ENCODE measurements around the gene CELF2. TPM values are rescaled to one million over a fixed set of nuclear protein-coding genes. Genes with fewer than 3 reads are reported as not detected.

The CELF2 gene
- total and polyA plus RNA-seq, 12 donors = 13.0 to 90.9 (median 80.9) TPM

- Histone ChIP-seq H3K27me3 (no peaks in the 10 kb centered on the region), H3K4me3 (peak overlapping the region in 1 of 10 donors; percentile 75), H3K9me3 (no peaks in the 10 kb centered on the region), H3K4me1 (peaks cover 0 to 88% (median 34%) of the 10 kb centered on the region in 9 donors), H3K36me3 (peaks cover 0 to 9% (median 0%) of the 10 kb centered on the region in 9 donors), H3K27ac (peak overlapping the region in 4 of 10 donors; percentile 5 to 97 (median 35))
- TF ChIP-seq, protein P1, sequence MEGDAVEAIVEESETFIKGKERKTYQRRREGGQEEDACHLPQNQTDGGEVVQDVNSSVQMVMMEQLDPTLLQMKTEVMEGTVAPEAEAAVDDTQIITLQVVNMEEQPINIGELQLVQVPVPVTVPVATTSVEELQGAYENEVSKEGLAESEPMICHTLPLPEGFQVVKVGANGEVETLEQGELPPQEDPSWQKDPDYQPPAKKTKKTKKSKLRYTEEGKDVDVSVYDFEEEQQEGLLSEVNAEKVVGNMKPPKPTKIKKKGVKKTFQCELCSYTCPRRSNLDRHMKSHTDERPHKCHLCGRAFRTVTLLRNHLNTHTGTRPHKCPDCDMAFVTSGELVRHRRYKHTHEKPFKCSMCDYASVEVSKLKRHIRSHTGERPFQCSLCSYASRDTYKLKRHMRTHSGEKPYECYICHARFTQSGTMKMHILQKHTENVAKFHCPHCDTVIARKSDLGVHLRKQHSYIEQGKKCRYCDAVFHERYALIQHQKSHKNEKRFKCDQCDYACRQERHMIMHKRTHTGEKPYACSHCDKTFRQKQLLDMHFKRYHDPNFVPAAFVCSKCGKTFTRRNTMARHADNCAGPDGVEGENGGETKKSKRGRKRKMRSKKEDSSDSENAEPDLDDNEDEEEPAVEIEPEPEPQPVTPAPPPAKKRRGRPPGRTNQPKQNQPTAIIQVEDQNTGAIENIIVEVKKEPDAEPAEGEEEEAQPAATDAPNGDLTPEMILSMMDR (IDR thresholded peaks at IDR 0.05) = no peak
- no peak for ATAC-seq
- 88 to 94% methylated on average over 2 of the region's 2 CpGs for WGBS, 2 donors
- intact Hi-C loops (cut with DNase I) = loop anchor here in 4 of 10 donors (5.0 to 10.0 kb wide), 8 partner anchors 53 to 145 kb away; no protein-coding TSS in a partner anchor
- DNase-seq = no peak
Measured at GRCh38 chr10:11169976-11170375, 152.3 kb downstream of the CELF2 start.

DNA sequence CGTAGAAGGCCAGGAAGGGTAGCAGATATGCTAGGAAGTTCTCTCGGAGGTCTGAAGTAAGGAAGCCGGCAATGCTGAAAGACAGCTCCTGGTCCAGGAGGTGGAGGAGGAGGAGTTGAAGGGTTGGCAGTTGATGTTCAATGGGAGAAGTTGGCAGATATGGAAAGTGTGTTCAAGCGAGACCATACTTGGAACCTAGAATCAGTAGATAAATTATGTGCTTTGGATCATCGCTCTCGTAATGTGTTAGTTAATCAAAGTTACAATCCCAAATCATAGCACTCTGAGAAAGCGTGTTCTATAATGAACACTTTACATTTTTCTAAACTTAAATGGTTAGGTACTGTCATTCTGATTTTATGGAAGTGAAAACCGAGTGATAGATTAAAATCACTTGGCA, 152.9 kb downstream of the CELF2 start:
- Histone ChIP-seq H3K27me3 (no peaks in the 10 kb centered on the region), H3K9me3 (no peaks in the 10 kb centered on the region), H3K36me3 (peaks cover 0 to 9% (median 0%) of the 10 kb centered on the region in 9 donors), H3K4me3 (peak overlapping the region in 1 of 10 donors; percentile 75), H3K4me1 (peaks cover 0 to 92% (median 40%) of the 10 kb centered on the region in 9 donors), H3K27ac (peak overlapping the region in 4 of 10 donors; percentile 5 to 97 (median 35))
- TF ChIP-seq, protein P1 (IDR thresholded peaks at IDR 0.05) = no peak
- 78 to 84% methylated on average over 8 of the region's 8 CpGs for WGBS, 2 donors
- DNase-seq (no peak), ATAC-seq (no peak)
- intact Hi-C loops (cut with DNase I) = loop anchor here in 2 of 10 donors (5.0 to 10.0 kb wide), 2 partner anchors 84 to 102 kb away; no protein-coding TSS in a partner anchor

- H3K9me3 ChIP-seq = no peaks in the 10 kb centered on the region
- H3K4me1 ChIP-seq = peaks cover 0 to 90% (median 40%) of the 10 kb centered on the region in 9 donors
- ATAC-seq = peak in 4 of 8 donors; percentile 18 to 68 (median 31)
- peak overlapping the region in 1 of 10 donors; percentile 75 for H3K4me3 ChIP-seq
- intact Hi-C loops (cut with DNase I) = loop anchor here in 2 of 10 donors (5.0 to 10.0 kb wide), 2 partner anchors 84 to 101 kb away; no protein-coding TSS in a partner anchor
- H3K36me3 ChIP-seq = peaks cover 0 to 9% (median 0%) of the 10 kb centered on the region in 9 donors
- H3K27me3 ChIP-seq = no peaks in the 10 kb centered on the region
- no peak for DNase-seq
- peak overlapping the region in 8 of 10 donors; percentile 2 to 97 (median 21) for H3K27ac ChIP-seq
- TF ChIP-seq, protein P1 (IDR thresholded peaks at IDR 0.05) = no peak
- WGBS, 2 donors = 63 to 65% methylated on average over 8 of the region's 8 CpGs
Measured at GRCh38 chr10:11170993-11171851, 153.6 kb downstream of the CELF2 start.

GRCh38 chr10:11173042-11173441, 155.4 kb downstream of the CELF2 start:
- ATAC-seq = peak in 2 of 8 donors; percentile 21 to 43
- Histone ChIP-seq H3K36me3 (peaks cover 0 to 14% (median 0%) of the 10 kb centered on the region in 9 donors), H3K27ac (peak overlapping the region in 5 of 10 donors; percentile 21 to 97 (median 33)), H3K9me3 (no peaks in the 10 kb centered on the region), H3K27me3 (no peaks in the 10 kb centered on the region), H3K4me3 (peak overlapping the region in 1 of 10 donors; percentile 75), H3K4me1 (peaks cover 2 to 98% (median 48%) of the 10 kb centered on the region in 9 donors)
- DNase-seq = no peak
- intact Hi-C loops (cut with DNase I) = loop anchor here in 2 of 10 donors (5.0 to 10.0 kb wide), 2 partner anchors 82 to 99 kb away; no protein-coding TSS in a partner anchor
- WGBS, 2 donors = 76 to 80% methylated on average over 5 of the region's 5 CpGs
- TF ChIP-seq, protein P1 (IDR thresholded peaks at IDR 0.05) = no peak
